HG02678 (cell line): ENCODE results near the gene ADAMTS3.

Source experiments
- ATAC-seq: cut with Tn5 transposase; IDR thresholded peaks from one replicate; pipeline ENCODE4 v1.9.1; 2021; ENCODE audit warnings: mild to moderate bottlenecking, moderate library complexity; ENCODE audit not compliant: unreplicated experiment

ADAMTS3 gene

DNA sequence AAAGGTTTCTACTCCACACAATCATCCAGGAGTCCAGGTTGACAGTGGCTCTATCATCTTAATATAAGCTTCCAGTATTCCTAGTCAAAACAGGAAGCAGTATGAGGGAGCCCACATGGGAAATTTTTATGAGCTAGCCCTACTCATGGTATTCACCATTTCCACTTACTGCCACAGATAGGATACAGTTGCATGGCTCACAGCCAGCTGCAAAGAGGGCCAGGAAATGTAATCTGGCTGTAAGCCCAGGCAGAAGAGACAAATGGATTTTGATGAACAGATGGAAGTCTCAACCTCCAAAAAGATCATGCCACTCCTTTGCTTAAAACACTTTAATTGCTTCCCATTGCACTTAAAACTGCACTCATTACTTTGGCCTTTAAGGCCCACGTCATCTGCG lies 150.6 kb downstream of the ADAMTS3 start:
- no peak for ATAC-seq

DNA sequence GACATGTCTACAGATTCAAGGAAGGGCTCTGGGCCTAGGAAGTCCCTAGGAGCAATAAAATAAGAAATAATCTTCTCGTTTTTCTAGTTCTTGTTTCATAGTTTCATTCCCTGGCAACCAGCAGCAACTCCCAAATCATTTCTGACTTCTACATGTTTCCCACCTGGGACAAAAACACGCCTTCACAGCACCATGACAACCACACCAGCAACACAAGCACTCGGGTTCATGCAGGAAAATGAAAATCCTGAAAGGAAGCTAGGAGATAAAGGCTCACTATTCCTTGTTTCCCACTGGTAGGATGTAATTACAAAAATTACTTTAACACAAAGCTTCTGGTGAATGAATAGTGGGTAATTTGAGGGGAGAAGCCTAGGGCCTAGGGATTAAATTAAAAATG lies 158.9 kb downstream of the ADAMTS3 start:
- no peak for ATAC-seq

GRCh38 chr4:72408568-72408967 lies 160.5 kb downstream of the ADAMTS3 start:
- no peak for ATAC-seq

DNA sequence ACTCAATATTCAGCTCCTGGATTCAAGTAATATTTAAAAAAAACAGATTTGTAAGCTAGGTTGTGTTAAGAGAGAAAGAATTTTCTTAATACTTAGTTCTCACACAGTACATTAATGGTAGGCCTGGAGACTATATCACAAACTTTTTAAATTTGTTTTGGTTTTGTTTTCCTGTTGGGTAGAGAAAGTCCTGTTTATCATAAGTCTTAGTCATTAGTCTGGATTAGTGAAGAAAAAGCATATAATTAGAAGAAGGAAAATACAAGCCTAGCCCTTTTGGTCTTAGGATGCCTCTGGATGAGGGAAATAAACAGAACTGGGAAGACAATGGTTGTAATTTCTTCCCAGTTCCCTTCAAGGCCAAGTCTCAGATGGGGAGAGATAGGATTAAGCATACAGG lies 163.6 kb downstream of the ADAMTS3 start:
- no peak for ATAC-seq

GRCh38 chr4:72397314-72397713 lies 171.7 kb downstream of the ADAMTS3 start:
- no peak for ATAC-seq

DNA sequence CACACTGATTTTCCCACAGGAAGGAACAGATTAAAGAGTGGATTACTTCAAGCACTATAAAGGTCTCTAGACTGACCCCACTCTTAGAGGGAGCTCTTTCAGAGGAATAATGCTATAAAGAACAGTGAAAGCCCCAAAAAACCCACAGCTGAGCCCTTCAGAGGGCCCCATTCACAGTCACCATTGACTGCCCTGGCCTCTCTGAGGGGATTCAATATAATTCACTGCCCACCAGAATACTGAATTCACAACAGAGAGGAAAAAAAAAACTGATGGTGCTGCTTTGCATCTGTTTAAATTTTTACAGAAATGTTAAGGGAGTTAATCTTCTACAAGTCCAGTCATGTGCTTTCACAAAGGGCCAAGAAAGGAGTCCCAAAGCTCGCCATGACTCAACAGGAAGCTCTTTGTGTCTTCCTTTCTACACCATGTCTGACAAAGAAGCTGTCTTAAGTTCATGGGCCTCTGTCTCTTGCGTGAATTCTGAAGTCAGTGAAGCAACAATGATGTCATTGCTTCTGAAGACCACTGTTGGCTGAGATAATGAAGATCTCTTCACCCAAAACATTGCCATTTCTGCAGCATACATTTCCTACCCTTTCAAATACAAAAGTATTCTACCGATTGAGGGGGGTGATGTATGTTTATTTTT lies 174.9 kb downstream of the ADAMTS3 start:
- ATAC-seq: no peak

- ATAC-seq: no peak
These were observed 177.7 kb downstream of the ADAMTS3 start for GRCh38 chr4:72391281-72391680.

DNA sequence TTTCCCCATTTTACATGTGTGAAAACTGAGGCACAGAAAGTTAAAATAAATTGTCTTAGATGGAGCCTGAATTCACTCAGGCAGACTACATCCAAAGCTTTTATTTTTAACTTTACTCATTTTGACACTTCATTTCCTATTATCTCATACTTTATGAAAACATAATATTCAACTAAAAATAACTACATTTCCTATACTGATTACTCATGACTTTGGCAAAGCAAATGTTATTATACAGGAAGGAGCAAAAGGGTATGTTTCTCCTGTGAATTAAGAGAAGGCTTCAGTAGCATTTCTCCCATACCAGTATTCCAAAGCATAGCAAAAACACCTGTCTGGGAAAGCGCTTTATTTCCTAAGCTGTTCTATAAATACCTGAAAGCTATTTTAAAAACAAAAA lies 178.6 kb downstream of the ADAMTS3 start:
- no peak for ATAC-seq

DNA sequence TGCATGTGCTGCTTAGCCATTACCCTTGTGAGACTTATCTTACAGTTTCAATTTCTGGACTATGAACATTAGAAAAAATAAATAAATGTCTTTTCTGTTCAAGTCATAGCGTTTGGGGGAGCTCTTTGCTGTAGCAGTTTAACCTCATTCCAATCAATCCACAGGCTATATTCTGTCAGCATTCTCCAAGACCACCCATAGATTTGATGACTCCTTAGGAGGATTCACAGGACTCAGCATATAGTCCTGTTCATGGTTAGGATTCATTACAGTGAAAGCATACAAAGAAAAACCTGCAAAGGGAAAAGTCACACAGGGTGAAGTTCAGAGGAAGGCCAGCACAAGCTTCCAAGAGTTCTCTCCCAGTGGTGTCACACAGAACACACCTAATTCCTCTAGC lies 180.5 kb downstream of the ADAMTS3 start:
- ATAC-seq: no peak

- ATAC-seq: no peak
These were observed 181.1 kb downstream of the ADAMTS3 start for GRCh38 chr4:72387959-72388358.

GRCh38 chr4:72383439-72383838 lies 185.6 kb downstream of the ADAMTS3 start:
- no peak for ATAC-seq

GRCh38 chr4:72378901-72379300 lies 190.1 kb downstream of the ADAMTS3 start:
- no peak for ATAC-seq

DNA sequence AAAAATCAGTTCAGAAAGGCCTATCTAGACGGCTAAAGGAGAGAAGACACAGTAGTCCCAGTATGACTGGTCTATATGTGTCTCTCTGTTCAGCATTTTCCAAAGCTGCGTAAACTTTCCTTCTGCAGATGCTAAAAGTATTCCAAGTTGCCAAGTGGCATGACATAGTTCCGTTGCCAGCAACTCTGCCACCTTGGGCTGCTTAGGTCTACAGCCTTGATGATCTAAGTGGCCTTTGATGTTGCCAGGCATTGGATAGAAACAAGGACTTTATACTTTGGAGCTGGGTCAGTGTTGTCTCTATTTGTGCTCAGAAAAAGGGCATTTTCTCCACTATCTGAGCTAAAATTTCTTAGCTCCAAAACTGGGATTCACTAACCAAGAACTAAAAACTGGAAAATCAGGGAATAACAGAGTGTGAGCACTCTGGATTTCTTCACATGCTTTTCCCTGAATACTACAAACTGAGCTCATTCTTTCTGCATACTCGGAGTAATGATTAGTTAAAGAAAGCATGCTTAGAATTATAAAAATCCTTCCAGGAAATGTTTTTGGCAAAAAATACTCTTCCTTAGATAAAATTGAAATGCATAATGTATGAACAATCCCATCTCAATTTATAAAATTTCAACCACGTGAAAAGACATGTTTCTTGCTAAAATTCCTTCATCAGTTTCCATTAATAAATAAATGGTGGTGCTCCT lies 191.4 kb downstream of the ADAMTS3 start:
- no peak for ATAC-seq

DNA sequence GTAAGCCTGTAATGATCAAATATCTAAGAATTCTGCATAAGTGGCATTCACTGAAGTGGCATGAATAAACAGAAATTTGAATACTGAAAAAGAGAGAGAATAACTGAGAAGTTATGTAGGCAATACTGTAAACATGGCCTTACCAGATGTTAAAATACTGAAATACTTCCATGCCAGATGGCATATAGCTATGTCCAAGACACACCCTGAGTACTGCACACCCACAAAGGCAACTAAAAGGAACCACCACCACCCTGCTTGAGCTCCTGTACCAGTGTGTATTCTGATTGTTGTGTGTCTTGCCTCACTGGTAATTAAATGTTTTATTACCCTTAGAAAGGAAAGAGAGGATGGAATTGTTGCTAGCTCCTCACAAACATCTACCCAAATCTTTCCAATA lies 192.1 kb downstream of the ADAMTS3 start:
- ATAC-seq: no peak

DNA sequence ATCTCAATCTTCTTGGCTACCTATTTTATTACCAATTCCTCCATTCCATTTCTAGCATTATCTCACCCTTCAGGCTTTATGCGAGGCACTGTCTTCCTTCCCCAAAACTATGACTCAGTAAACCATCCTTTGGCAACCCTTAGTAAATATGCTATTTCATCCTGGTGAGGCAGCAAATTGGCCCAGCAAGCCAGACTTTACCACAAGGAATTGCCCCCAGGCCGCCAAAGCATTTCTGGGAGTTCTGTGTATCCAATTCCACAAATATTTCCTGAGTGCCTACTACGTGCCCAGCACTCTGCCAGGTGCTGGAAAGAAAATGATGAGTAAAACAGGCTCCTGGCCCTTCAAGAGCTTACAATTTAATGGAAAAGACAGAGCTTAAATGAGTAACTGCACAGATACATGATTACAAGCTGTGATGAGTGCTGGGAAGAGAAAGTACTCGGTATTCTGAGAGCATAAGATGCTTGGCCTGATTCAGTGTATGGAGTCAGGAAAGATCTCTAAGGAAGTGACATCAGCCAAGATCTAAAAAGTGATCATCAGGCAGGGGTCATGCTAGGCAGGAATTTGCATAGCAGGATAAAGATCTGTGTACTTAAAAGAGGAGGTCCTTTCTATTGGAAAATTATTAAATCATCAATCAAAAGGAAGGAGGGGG lies 193.8 kb downstream of the ADAMTS3 start:
- no peak for ATAC-seq

DNA sequence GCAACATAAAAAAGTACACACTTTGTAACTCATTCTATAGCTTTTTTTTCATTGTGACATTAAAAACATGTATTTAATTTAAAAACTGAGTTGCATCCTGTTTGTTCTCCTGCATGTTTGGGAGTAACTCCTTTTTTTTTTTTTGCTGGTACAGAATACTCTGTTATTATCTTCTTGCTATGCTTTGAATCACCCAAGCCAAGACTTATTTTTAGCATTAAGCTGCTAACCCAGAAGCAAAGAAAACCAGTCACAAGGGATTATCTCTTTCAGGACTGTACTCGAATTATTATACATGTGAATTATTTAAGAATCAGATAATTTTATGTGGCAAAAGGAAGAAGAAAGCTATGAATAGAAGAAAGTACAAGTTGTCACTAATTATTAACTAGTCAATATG lies 194.9 kb downstream of the ADAMTS3 start:
- no peak for ATAC-seq

DNA sequence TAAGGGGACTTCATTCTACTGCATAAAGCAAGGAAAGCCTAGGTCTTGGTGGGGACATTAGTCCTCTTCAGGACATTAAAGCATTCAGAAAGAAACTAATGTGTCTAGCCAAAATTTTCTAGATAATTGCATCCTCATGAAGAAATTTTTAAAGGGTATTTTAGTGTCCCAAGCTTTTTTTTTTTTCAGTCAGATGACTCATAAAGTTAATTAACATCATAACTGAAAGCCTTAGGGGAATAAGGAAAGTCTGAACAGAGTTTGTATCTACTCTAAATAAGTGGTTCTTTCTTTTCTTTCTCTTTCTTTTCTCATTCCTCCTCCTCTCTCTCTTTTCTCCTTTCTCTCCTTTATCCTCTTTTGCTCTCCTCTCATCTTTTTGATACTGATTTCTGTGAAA lies 202.4 kb downstream of the ADAMTS3 start:
- ATAC-seq: no peak

DNA sequence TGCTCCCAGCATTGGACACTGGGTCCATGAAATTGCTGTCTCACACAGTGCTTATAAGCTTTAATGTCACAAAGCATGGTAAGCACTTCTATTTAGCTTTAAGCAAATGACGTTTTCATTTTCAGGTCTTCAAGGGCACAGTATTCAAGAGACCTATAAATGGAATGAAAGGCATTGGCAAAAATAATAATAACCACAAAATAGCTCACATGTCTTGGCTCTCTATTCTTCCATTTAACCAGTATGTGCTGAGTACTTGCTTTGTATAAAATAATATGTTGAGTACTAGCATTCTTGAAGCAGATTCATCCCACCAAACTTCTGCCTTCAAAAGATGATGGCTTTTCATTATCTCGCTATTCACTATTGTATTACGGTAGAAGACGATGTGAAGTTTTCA lies 203.0 kb downstream of the ADAMTS3 start:
- no peak for ATAC-seq

GRCh38 chr4:72365016-72365415 lies 204.0 kb downstream of the ADAMTS3 start:
- no peak for ATAC-seq

DNA sequence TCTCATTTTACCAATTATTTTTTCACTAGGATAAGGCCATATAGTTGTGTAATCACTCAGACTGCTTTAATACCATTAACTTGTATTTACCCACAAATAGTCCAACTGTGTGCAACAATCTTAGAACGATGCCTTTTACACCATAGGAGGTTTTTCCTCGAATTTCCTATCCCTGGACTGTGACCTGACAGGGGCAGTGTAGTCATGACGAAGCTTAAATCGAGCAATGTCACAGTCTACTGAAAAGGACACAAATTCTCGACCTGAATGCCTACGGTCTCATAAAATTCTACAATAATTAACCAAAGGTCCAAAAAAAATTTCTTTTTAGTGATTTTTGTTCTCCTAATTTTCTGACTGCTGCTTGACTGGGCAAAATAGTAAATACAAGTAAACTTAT lies 208.9 kb downstream of the ADAMTS3 start:
- ATAC-seq: no peak

DNA sequence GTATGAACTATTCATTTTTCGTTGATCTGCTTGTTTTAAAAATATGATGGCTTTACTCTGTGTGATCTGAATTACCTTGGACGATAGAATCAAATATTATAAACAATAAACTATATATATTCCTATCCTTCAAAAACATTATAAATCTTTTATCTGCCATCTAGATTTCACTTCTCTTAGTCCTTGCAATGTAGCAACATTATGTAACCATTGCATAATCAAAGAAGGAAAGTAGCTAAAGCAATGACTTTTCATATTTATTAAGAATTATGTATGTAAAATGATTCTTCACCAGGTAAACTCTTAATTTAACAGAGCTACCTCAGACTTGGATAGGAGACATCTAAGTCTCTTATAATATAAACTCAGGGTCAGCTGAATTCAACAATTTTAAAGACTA lies 210.5 kb downstream of the ADAMTS3 start:
- ATAC-seq: no peak

GRCh38 chr4:72357908-72358307 lies 211.1 kb downstream of the ADAMTS3 start:
- ATAC-seq: no peak
